LNCAP (cell line): Measurements from ENCODE around the gene SIM2.

ENCODE experiments used
- TF ChIP-seq, protein P1 (sequence below): fragments of 450-650 bp; IDR thresholded peaks from 2 replicates; pipeline ENCODE4 v1.5.1; 2017; ENCODE audit warnings: mild to moderate bottlenecking

The SIM2 gene

DNA sequence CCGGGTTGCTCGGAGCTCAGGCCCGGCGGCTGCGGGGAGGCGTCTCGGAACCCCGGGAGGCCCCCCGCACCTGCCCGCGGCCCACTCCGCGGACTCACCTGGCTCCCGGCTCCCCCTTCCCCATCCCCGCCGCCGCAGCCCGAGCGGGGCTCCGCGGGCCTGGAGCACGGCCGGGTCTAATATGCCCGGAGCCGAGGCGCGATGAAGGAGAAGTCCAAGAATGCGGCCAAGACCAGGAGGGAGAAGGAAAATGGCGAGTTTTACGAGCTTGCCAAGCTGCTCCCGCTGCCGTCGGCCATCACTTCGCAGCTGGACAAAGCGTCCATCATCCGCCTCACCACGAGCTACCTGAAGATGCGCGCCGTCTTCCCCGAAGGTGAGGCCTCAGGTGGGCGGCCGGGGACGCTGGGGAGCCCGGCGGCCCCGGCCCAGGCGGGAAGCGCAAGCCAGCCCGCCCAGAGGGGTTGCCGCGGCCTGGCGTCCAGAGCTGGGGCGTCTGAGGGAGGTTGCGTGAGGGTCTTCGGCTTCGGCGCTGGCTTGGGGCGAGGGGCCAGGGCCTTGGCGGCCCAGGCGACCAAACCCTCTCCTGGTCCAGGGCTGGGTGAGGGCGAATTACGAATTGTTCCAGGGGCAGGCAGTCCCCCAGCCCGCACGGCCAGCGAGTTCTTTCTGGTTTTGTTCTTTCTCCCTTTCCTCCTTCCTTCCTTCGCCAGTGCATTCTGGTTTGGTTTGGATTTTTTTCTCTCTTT lies 805 bp downstream of the SIM2 start:
- TF ChIP-seq, protein P1, sequence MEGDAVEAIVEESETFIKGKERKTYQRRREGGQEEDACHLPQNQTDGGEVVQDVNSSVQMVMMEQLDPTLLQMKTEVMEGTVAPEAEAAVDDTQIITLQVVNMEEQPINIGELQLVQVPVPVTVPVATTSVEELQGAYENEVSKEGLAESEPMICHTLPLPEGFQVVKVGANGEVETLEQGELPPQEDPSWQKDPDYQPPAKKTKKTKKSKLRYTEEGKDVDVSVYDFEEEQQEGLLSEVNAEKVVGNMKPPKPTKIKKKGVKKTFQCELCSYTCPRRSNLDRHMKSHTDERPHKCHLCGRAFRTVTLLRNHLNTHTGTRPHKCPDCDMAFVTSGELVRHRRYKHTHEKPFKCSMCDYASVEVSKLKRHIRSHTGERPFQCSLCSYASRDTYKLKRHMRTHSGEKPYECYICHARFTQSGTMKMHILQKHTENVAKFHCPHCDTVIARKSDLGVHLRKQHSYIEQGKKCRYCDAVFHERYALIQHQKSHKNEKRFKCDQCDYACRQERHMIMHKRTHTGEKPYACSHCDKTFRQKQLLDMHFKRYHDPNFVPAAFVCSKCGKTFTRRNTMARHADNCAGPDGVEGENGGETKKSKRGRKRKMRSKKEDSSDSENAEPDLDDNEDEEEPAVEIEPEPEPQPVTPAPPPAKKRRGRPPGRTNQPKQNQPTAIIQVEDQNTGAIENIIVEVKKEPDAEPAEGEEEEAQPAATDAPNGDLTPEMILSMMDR = no peak

DNA sequence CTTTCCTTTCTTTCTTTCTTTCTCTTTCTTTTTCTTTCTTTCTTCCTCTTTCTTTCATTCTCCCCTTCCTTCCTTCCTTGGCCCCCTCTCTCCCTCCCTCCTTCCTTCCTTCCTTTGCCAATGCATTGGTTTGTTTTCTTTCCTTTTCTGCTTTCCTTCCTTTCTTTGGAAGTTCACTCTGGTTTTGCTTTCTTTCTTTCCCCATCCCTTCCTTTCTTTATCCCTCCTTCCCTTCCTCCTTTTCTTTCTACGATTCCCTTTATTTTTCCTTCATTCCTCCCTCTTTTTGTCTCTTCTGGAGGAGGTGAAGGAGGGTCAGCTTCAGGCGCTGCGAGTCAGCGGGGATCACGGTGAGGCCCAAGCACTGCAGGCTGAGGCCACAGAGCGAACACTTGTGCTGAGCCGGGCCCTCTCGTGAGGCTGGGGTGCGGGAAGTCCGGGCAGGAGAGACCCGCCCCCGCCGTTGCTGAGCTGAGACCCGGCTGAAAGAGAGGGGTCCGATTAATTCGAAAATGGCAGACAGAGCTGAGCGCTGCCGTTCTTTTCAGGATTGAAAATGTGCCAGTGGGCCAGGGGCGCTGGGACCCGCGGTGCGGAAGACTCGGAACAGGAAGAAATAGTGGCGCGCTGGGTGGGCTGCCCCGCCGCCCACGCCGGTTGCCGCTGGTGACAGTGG lies 1.5 kb downstream of the SIM2 start:
- TF ChIP-seq, protein P1 = no peak

DNA sequence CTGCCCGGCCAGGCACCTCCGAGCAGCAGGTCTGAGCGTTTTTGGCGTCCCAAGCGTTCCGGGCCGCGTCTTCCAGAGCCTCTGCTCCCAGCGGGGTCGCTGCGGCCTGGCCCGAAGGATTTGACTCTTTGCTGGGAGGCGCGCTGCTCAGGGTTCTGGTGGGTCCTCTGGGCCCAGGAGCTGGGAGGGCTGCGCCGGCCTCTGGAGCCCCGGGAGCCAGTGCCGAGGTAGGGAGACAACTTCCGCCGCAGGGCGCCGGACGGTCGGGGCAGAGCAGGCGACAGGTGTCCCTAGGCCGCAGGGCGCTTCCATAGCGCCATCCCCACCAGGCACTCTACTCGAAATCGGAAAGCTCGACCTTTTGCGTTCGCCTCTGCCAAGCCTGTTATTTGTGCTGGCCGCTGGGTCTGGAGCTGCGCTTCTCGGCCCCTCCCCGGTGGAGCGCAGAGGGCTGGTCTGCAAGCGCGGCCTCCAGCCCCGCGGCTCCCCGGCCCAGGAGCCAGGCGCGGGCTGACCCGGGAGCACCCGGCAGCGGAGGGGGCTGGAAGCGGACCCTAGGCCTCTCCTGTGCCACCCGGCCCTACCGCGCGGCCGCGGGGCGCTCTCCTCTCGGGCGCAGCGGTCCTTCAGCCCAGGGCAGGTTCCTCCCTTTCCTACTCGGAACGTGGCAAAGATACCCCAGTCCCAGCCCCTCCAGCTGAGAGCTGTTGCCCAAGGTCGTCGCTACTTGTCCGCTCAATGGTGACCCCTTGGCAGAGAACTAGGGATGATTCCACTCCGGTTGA lies 2.2 kb downstream of the SIM2 start:
- TF ChIP-seq, protein P1 = no peak

DNA sequence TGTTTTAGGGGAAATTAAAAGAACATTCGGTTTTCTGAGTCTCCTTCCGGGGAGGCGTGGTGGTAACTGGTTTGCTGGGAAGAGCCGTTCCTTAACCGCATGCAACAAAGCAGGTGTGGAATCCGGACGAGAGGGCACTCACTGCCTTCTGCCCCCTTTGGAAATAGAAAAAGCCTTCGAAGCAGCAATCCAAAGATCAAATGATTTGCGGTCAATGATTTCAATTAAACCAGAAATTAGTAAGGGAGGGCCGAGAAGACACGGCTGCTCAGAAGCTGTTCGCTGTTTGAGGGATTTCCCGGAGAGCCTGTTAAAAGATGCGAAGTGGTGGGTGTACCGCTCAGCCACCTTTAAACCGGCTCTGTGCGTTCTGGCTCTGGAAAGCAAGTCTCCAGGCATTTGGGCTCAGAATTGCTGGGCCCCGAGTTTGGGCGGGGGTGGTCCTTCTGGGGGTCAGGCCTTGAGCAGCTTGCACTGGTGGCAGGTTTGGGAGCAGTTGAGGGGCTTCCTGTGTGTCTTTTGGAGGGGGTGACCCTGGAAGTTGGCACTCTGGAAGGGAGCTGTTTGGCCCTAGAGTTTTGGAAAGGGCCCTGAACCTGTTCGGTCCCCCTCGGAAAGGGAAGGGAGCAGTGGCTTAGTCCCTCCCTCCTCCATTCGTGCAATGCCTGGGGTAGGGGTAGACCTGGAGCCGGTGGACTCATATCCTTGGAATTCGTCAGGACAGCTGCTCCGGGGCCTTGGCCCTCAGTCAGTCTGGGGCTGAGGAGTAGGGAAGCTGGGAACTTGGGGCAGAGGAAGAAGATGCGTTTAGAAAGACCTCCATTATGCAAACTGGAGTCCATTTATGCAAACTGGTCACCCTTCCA lies 3.1 kb downstream of the SIM2 start:
- TF ChIP-seq, protein P1 = no peak

DNA sequence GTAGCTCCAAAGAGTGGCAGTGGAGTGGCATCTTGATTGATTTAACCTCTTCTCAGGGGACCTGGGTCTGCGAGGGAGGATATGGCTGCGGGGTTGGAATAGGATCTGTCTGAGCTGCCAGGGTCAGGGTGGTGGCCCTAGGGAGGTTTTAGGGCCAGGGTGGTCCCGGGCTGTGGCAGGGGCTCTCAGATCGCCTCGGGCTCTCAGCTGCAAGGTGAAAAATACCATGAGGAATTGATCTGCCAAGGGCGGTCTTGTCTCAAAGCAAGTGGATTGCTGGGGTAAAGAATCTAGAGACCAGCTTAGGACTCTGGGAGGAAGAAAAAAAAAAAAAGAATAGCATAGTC lies 3.7 kb downstream of the SIM2 start:
- TF ChIP-seq, protein P1 = no peak

DNA sequence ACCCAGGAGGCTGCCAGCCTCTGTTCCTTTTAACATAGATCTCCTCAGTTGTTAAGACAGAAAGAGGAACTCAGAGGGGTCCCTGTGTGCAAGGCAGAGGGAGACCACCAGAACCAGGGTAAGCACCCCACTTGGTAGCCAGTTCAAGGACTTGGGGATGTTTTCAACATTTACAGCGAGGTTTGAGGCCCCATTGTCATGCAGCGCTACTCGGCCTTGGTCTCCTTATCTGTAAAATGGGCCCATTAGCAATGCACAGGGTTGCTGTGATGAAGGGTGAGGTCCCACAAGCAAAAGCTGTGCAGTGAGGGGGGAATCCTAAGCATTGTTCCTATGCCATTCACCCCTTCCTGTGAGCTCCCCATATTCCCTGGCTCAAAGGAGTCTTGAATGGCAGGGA lies 4.2 kb downstream of the SIM2 start:
- TF ChIP-seq, protein P1 = no peak

DNA sequence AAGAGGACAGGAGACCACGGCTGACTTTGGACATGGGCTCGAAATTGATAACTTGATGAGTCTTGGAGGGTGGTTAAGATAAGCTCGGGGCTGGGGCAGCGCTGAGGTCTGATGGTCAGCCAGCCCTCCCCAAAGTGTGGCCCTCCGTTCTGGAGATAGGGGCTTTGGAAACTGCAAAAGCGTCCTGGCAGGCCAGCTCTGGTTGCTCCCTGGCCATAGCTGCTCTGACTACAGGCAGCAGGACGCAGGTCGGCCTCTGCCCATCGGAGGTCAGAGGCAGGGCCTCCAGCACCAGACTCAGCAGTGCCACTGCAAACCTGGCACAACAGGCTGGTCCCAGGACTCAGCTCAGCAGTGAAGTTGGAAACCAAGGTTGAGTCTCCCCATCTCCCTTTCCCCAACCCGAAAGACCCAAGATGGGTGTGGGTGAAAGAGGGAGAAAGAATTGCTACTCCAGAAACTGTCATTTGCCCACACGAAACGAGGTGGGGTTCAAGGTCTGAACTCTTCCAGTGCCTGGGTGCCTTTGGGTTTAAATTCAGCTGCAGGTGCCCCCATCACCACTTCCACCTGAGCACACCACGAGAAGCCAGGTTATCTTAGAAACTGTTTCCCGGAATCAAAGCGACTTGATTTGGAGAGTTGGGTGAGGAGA lies 4.8 kb downstream of the SIM2 start:
- TF ChIP-seq, protein P1 = no peak
